ENCODE results near the gene CCDC170.
A peak's percentile ranks its signal among the peaks of the same experiment; 100 is the strongest.
"Not testable (repeated sequence)": the region's sequence is repeated elsewhere in the genome, so short reads cannot be mapped to it uniquely, and the experiment has no call there.

The CCDC170 gene

GRCh38 chr6:151493804-151494234, at the start of gene CCDC170:
Gene CCDC170, plus strand, starts transcription at chr6:151494017. Its CDS starts 112 bp downstream, at chr6:151494129.
- DNase-seq, result no peak

- no peak for DNase-seq
These were observed 48.3 kb upstream of the CCDC170 start for GRCh38 chr6:151445482-151445881.

- DNase-seq, result no peak
These were observed 46.6 kb upstream of the CCDC170 start for GRCh38 chr6:151447237-151447636.

- DNase-seq, result no peak
These were observed 45.2 kb upstream of the CCDC170 start for GRCh38 chr6:151448623-151449022.

- not testable (repeated sequence) for DNase-seq
These were observed 42.9 kb upstream of the CCDC170 start for GRCh38 chr6:151450928-151451327.

- DNase-seq, result no peak
These were observed 42.3 kb upstream of the CCDC170 start for GRCh38 chr6:151451417-151451949.

- peak; percentile 99 for DNase-seq
These were observed 41.7 kb upstream of the CCDC170 start, which contains the start of gene RMND1 for GRCh38 chr6:151451950-151452749. Gene RMND1, minus strand, starts transcription at chr6:151452126. Its CDS starts 6,315 bp downstream, at chr6:151445811.

- DNase-seq, result no peak
These were observed 40.9 kb upstream of the CCDC170 start for GRCh38 chr6:151452750-151453427.

- DNase-seq, result not testable (repeated sequence)
These were observed 37.9 kb upstream of the CCDC170 start for GRCh38 chr6:151455751-151456398.

- DNase-seq, result no peak
These were observed 32.1 kb upstream of the CCDC170 start for GRCh38 chr6:151461673-151462072.

- DNase-seq, result no peak
These were observed 29.1 kb upstream of the CCDC170 start for GRCh38 chr6:151464702-151465101.

GRCh38 chr6:151475653-151476523, 17.9 kb upstream of the CCDC170 start:
- DNase-seq, result no peak

- DNase-seq, result no peak
These were observed 16.1 kb upstream of the CCDC170 start for GRCh38 chr6:151477726-151478125.

GRCh38 chr6:151478670-151479069, 15.1 kb upstream of the CCDC170 start:
- DNase-seq, result no peak

- no peak for DNase-seq
These were observed 12.0 kb upstream of the CCDC170 start for GRCh38 chr6:151481786-151482185.

GRCh38 chr6:151482290-151482689, 11.5 kb upstream of the CCDC170 start:
- no peak for DNase-seq

GRCh38 chr6:151483994-151484393, 9.8 kb upstream of the CCDC170 start:
- DNase-seq, result no peak

GRCh38 chr6:151488226-151488625, 5.6 kb upstream of the CCDC170 start:
- no peak for DNase-seq

- no peak for DNase-seq
These were observed 2.8 kb upstream of the CCDC170 start for GRCh38 chr6:151490996-151491395.

- no peak for DNase-seq
These were observed 535 bp upstream of the CCDC170 start for GRCh38 chr6:151493161-151493803.

GRCh38 chr6:151494235-151494935, 568 bp downstream of the CCDC170 start:
- DNase-seq, result no peak
